Suppressor macrophage (primary cell): ENCODE measurements around the gene TOR4A.

ENCODE experiments used
- DNase-seq, 4 experiments: peaks; one replicate each; pipeline ENCODE4 v3.0.0-alpha.2; 2020 to 2022
- total RNA-seq, 17 experiments: gene quantifications; one replicate each; lab custom pipeline; 2026; ENCODE audit warnings: mixed read lengths in 6 of 17, inconsistent platforms in 3 of 17; lab: John Stamatoyannopoulos, UW

The TOR4A gene
- total RNA-seq, result 20.9 to 83.5 (median 46.5) reads per million in 17 experiments

DNA sequence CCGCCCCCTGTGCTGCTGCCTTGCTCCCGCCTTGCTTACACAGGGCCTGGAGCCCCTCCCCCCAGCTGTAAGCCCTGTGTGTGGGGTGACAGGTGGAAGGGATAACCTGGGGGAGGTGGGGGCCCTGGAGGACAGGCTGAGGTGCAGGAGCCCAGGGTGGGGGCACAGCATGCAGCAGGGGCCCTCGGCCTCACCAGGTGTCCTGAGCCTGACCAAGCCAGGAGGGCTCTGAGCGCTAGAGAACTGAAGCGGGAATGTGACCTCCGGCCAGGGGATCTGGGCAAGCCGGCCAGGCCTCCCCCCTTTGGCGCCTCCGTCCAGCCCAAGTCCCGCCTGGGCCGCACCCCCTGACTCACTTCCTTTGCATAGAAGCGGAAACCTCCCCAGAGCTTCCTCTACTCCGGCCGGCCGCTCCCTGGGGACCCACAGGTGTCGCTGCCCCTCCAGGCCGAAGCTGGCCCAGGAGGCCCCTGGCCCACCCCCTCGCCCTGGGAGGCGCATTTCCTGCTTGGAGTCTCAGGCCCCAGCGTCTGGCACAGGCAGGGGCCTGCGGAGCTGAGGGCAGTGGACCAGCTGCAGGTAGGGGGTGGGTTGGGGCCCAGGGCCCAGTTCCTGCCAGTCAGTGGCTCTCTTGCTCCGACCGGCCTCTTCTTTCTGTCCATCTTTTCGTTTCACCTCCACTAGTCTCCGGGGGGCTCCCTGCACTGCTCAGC is at the start of gene TOR4A:
TOR4A (plus strand) TSS at position 398 of the 713 bp plus-strand sequence. CDS start 964 bp downstream, outside the sequence.
- DNase-seq, result peak; percentile 84 to 93 (median 92)

- DNase-seq, result no peak
Measured at GRCh38 chr9:137227853-137228505, 49.5 kb upstream of the TOR4A start.

- no peak for DNase-seq
Measured at GRCh38 chr9:137228506-137228967, 49.0 kb upstream of the TOR4A start.

DNA sequence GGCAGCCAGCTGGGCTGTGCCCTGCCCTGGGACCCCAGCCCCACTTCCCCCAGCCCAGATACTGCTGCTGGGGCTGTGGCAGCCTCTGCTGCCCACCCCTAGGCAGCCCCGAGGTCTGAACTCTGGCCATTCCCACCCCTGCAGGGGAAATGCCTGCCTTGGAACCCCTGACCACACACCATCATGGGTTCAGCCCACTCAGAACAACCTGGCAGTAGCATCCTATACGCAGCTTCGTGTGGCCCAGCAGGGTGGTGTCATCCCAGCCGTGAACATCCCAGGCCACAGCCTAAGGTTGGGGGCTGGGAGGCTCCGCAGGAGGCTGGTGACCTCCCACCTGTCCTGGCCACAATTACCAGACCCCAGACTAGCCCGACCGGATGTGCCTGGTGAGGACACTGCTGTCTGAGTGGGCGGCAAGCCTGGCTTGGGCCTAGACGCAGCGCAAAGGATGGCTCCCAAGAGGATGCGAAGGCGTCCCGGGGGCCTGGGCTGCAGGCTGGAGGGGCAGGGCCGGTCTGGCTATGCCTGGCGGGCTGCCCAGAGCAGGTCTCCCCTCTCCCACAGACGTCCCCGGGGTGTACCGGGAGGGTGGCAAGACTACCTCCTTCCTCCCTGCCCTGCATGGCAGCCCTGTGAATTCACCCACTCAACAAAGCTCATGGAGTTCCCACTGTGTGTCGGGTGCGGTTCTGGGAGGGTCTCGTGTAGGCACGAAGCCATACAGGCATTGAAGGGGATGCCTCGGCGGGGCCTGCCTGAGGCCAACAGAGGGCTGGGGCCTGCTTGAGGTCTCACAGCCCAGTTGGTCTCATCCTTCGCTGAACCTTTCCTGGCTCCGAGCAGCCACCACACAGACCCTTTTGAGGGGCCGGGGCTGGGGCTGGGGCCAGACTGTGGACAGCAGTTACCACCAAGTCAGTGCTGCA is 48.3 kb upstream of the TOR4A start:
- no peak for DNase-seq

DNA sequence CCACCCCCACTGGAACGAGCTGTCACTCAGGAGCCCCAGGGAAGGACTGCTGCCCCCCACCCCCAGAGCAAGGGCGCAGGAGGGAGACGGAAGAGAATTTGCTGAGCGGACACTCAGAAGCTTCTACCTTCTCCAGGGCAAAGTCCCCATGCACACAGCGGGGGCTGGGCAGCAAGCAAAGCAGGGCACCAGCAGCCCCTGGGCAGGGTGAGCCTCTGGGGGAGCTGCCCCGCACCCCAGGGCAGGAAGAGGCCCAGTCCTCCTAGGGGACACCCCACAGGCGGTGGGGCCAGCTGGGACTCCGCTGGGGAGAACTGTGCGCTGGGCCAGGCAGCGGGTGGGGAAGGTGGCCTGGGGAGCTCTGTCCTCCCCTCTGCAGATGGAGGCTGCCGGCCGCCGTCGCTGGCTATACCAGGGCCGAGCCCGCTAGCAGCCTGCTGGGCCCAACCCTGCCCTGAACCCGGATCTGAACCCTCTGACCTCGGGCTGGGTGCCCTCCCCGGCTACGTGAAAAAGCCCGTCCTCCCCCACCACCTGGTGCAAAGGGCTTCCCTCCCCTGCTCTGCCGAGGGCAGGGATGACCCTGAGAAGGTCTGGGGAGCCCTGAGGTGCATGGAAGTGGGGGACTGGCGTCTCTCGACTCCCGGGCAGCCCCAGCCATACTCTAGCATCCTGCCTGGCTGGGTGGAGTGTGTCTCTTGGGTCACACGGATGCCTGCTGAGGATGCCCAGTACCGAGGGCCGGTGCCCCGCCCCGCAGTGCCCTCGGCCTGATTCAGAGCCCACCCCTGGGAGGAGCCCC is 47.4 kb upstream of the TOR4A start:
- no peak for DNase-seq

- DNase-seq, result no peak
Measured at GRCh38 chr9:137230705-137231371, 46.7 kb upstream of the TOR4A start, which contains the start of gene SLC34A3. TSS of gene SLC34A3 (plus strand) at chr9:137230901. CDS start at chr9:137231703, 802 bp downstream.

DNA sequence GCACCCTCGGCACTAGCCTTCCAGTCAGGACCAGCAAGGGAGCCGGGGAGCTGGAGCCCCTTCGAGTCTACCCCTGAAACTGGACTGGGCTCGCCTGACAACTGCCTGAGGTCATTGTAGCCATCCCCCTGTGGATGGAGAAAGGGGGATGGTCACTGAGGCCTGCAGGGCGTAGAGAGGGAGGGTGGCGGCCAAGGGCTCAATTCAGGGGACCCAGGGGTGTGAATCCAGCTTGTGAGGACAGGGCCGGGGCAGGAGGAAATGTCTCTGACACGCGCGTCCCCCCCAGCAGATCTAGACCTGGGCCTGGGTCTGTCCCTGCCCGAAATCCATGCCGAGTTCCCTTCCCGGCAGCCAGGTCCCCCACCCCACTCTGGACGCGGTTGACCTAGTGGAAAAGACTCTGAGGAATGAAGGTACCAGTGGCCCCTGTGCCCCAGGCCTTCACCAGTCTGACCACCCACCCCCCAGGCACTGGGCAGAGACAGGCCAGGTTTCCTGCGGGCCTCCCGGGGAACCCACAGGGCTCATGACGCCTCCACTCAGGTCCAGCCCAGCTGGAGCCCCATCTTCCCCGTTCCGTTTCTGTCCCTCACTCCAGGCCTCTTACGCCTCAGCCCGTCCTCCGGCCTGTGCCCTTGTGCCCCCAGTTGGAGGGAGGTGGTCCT is 46.0 kb upstream of the TOR4A start:
- no peak for DNase-seq

DNA sequence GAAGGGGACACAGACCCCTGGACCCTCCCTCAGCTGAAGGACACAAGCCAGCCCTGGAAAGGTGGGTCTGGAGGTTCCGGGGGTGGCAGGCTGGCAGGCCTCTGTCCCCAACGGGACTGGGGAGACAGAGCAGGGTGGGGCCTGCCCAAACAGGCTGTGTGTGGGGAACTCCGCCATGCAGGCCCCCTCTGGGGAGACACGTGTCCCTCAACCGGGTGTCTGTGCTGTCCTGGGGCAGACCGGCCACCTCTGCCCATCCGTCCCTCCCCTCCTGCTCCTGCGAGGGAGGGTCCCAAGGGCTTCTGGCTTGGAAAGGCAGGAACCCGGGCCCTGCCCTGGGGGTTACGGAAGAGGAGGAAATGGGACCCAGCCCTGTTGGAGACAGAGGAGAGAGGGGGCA is 45.4 kb upstream of the TOR4A start:
- DNase-seq, result no peak

- no peak for DNase-seq
Measured at GRCh38 chr9:137232510-137232909, 45.0 kb upstream of the TOR4A start.

GRCh38 chr9:137233143-137233980 is 44.2 kb upstream of the TOR4A start:
- DNase-seq, result no peak

- DNase-seq, result no peak
Measured at GRCh38 chr9:137234055-137234697, 43.4 kb upstream of the TOR4A start.

- DNase-seq, result no peak
Measured at GRCh38 chr9:137234758-137235423, 42.6 kb upstream of the TOR4A start.

- no peak for DNase-seq
Measured at GRCh38 chr9:137235424-137236237, 41.9 kb upstream of the TOR4A start.

DNA sequence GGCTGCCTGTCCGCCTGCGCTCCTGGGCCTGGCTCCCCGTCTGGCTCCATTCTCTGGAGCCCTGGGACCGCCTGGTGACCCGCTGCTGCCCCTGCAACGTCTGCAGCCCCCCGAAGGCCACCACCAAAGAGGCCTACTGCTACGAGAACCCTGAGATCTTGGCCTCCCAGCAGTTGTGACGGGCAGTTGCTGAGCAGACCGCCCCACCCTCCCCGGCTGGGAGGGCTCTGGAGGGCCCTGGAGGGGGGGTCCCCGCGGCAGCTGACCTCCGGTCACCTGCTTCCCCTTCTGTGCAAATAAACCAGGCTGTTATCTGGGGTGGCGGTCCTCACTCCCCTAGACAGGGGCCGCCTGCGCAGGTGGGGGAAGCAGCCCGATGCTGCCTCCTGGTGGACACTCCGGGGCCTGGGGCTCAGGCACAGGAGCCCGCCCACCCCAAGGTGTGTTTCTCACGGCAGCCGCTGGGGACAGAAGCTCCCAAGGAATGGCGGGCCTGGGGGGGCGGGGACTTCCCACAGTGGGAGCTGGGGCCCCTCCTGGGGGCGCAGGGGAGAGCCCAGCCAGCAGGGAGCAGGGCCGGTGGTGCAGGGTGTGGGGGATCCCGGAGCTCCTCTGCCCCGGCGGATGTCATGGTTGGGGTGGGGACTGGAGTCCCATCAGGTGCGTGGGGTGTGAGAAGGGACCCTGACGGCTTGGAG is 41.1 kb upstream of the TOR4A start:
- peak; percentile 89 to 94 (median 90) for DNase-seq

- DNase-seq, result no peak
Measured at GRCh38 chr9:137236936-137237421, 40.5 kb upstream of the TOR4A start.

DNA sequence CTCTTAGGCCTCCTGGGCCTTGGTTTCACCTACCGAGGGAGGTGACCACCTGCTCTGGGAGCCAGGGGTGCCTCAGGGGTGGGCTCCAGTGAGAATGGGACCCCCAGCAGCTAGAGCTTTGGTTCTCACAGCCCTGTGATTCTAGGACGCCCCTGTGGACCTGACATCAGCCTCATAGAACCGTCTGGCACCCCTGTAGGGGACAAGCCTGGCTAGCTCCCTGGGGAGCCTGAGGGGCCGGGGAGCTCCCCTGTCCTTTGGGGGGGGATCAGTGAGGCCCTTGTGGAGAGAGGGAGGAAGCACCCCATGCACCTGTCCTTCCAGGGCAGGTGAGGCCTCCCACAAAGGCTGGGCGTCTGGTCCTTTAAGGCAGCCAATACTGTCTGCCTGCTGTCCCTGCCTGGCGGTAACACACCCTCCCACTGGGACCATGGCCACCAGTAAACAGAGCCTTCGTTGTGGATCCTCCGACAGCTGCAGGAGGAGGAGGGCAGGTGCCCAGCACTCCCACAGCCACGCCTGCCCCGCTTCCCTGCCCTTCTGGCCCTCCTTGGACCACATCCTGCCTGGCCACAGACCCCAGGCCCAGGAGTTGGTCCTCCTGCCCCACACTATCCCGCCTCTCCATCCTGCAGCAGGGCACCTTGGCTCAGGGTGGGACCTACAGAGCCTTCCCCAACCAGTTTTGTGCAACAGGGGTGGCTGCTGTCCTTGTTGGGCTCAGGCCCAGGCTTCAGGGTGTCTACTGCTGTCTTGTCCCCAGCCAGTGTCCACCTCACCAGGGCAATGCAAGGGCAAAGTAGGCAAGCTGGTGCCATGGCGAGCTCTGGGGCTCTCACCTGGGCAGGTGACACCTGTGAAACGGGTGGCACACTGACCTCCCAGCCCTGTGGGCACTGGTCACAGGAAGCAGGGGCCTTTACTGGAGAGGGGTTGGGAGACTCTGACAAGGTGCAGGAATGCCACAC is 39.5 kb upstream of the TOR4A start:
- no peak for DNase-seq
